Loucy (cell line): ENCODE measurements around the gene RSU1.

Source experiments
- H2AFZ ChIP-seq: fragments of 200-600 bp; sonication (generic); 2 replicates; pipeline ENCODE4 v1.6.0; 2016; ENCODE audit warnings: antibody characterized with exemption, mild to moderate bottlenecking, low read length, moderate library complexity
- H3F3A ChIP-seq: fragments of 200-600 bp; 2 replicates; pipeline ENCODE4 v1.6.0; 2016; ENCODE audit warnings: antibody characterized with exemption, low read depth, mild to moderate bottlenecking
- H3K27me3 ChIP-seq: fragments of 200-600 bp; sonication (generic); 2 replicates; pipeline ENCODE4 v1.6.1; 2014; ENCODE audit warnings: low read length, mild to moderate bottlenecking; ENCODE audit not compliant: insufficient read depth, poor library complexity, severe bottlenecking
- H3K36me3 ChIP-seq: fragments of 200-600 bp; sonication (generic); 2 replicates; pipeline ENCODE4 v1.6.1; 2016; ENCODE audit warnings: low read length; ENCODE audit not compliant: insufficient read depth
- H3K4me1 ChIP-seq: fragments of 200-600 bp; sonication (generic); 2 replicates; pipeline ENCODE4 v1.5.1; 2014; ENCODE audit warnings: low read length, mild to moderate bottlenecking; ENCODE audit not compliant: insufficient read depth, poor library complexity, severe bottlenecking
- H3K4me2 ChIP-seq: fragments of 200-600 bp; sonication (generic); 2 replicates; pipeline ENCODE4 v1.6.0; 2014; ENCODE audit warnings: antibody characterized with exemption, low read length, low read depth, mild to moderate bottlenecking; ENCODE audit not compliant: poor library complexity, severe bottlenecking
- H3K4me3 ChIP-seq: fragments of 200-600 bp; sonication (generic); 2 replicates; pipeline ENCODE4 v1.5.1; 2014; ENCODE audit warnings: low read length, mild to moderate bottlenecking, mixed read lengths; ENCODE audit not compliant: poor library complexity, severe bottlenecking
- H3K79me2 ChIP-seq: fragments of 200-600 bp; sonication (generic); 2 replicates; pipeline ENCODE4 v1.6.1; 2014; ENCODE audit warnings: low read length; ENCODE audit not compliant: insufficient read depth
- H3K9ac ChIP-seq: fragments of 200-600 bp; sonication (generic); 2 replicates; pipeline ENCODE4 v1.6.0; 2014; ENCODE audit warnings: mild to moderate bottlenecking, low read depth, low read length, moderate library complexity; ENCODE audit not compliant: poor library complexity, severe bottlenecking
- H3K9me2 ChIP-seq: fragments of 200-600 bp; sonication (generic); replicated peaks from 2 replicates; pipeline ENCODE4 v1.6.1; 2016; ENCODE audit warnings: low read depth, low read length, mixed read lengths
- H3K9me3 ChIP-seq: fragments of 200-600 bp; sonication (generic); 2 replicates; pipeline ENCODE4 v1.6.1; 2014; ENCODE audit warnings: mild to moderate bottlenecking, antibody characterized with exemption, low read length, low read depth; ENCODE audit not compliant: insufficient read depth
- H4K20me1 ChIP-seq: fragments of 200-600 bp; sonication (generic); 2 replicates; pipeline ENCODE4 v1.6.0; 2014; ENCODE audit warnings: antibody characterized with exemption, low read length, mild to moderate bottlenecking; ENCODE audit not compliant: insufficient read depth, poor library complexity, severe bottlenecking
- CTCF ChIP-seq: fragments of 200-600 bp; sonication (generic); conservative IDR thresholded peaks from 2 replicates; pipeline ENCODE4 v1.5.1; 2014; ENCODE audit warnings: mild to moderate bottlenecking, antibody characterized with exemption, low read length
- EZH2phosphoT487 ChIP-seq: fragments of 200-600 bp; IDR thresholded peaks from 2 replicates; pipeline ENCODE4 v1.6.1; 2018; ENCODE audit warnings: antibody characterized with exemption, mild to moderate bottlenecking, moderate library complexity, borderline replicate concordance

RSU1 gene

GRCh38 chr10:16713290-16713689 lies 103.9 kb downstream of the RSU1 start:
- no peak overlapping the region for H3K4me2 ChIP-seq
- H4K20me1 ChIP-seq: no peaks in the 10 kb centered on the region
- TF ChIP-seq EZH2phosphoT487: no peak
- TF ChIP-seq CTCF: no peak
- no peak overlapping the region for H3K4me3 ChIP-seq
- H3K4me1 ChIP-seq: no peaks in the 10 kb centered on the region
- H3K27me3 ChIP-seq: no peaks in the 10 kb centered on the region
- H3K79me2 ChIP-seq: no peaks in the 10 kb centered on the region
- no peak overlapping the region for H2AFZ ChIP-seq
- H3F3A ChIP-seq: no peaks in the 10 kb centered on the region
- H3K36me3 ChIP-seq: no peaks in the 10 kb centered on the region
- no peaks in the 10 kb centered on the region for H3K9me2 ChIP-seq
- no peak overlapping the region for H3K9ac ChIP-seq
- H3K9me3 ChIP-seq: peaks cover 16% of the 10 kb centered on the region; the same call in 1 of the 2 replicates

- Histone ChIP-seq H3F3A (no peaks in the 10 kb centered on the region), H3K4me3 (no peak overlapping the region), H3K9ac (no peak overlapping the region), H2AFZ (no peak overlapping the region), H3K4me1 (no peaks in the 10 kb centered on the region), H3K4me2 (no peak overlapping the region), H3K79me2 (no peaks in the 10 kb centered on the region), H4K20me1 (no peaks in the 10 kb centered on the region), H3K9me2 (no peaks in the 10 kb centered on the region), H3K9me3 (peaks cover 16% of the 10 kb centered on the region; the same call in 1 of the 2 replicates), H3K27me3 (no peaks in the 10 kb centered on the region), H3K36me3 (no peaks in the 10 kb centered on the region)
- TF ChIP-seq CTCF (no peak), EZH2phosphoT487 (no peak)
These were observed 104.3 kb downstream of the RSU1 start for GRCh38 chr10:16712883-16713282.

GRCh38 chr10:16700331-16700730 lies 116.9 kb downstream of the RSU1 start:
- no peak overlapping the region for H3K4me2 ChIP-seq
- H3K9me2 ChIP-seq: no peaks in the 10 kb centered on the region
- no peaks in the 10 kb centered on the region for H3K9me3 ChIP-seq
- H3K9ac ChIP-seq: no peak overlapping the region
- H3K4me1 ChIP-seq: no peaks in the 10 kb centered on the region
- H3K4me3 ChIP-seq: no peak overlapping the region
- no peak for TF ChIP-seq EZH2phosphoT487
- TF ChIP-seq CTCF: no peak
- H2AFZ ChIP-seq: no peak overlapping the region
- H3K27me3 ChIP-seq: no peaks in the 10 kb centered on the region
- no peaks in the 10 kb centered on the region for H3K36me3 ChIP-seq
- H3K79me2 ChIP-seq: no peaks in the 10 kb centered on the region
- no peaks in the 10 kb centered on the region for H4K20me1 ChIP-seq
- no peaks in the 10 kb centered on the region for H3F3A ChIP-seq
